Heart left ventricle (tissue), 16 donors: Measurements from ENCODE around the gene CCDC117. TPM values are rescaled to one million over a fixed set of nuclear protein-coding genes. Genes with fewer than 3 reads are reported as not detected.
"Not testable (repeated sequence)": the region's sequence is repeated elsewhere in the genome, so short reads cannot be mapped to it uniquely, and the experiment has no call there.

Experiments
- ATAC-seq, 4 donors: fragments of 200-7000 bp; cut with Tn5 transposase; one replicate each; pipeline ENCODE4 v1.9.1; 2020 to 2022; ENCODE audit warnings: moderate library complexity in 4 of 4, mild to moderate bottlenecking in 3 of 4, moderate number of reproducible peaks in 1 of 4
- DNase-seq, 5 donors: peaks; one replicate each; pipeline ENCODE4 v3.0.0-alpha.2; 2020
- H3K27ac ChIP-seq, 12 donors: fragments of 200-600 bp; sonication (generic) in 4 of 12; one replicate each; pipeline versions ENCODE4 v1.5.0 to v1.8.0; 2016 to 2022; ENCODE audit warnings: mild to moderate bottlenecking in 2 of 12
- H3K27me3 ChIP-seq, 9 donors: fragments of 200-600 bp; sonication (generic) in 2 of 9; one replicate each; pipeline versions ENCODE4 v1.5.1 to v1.8.0; 2016 to 2022; ENCODE audit warnings: mild to moderate bottlenecking in 3 of 9
- H3K36me3 ChIP-seq, 9 donors: fragments of 200-600 bp; sonication (generic) in 2 of 9; one replicate each; pipeline versions ENCODE4 v1.5.0 to v1.8.0; 2018 to 2022; ENCODE audit warnings: mild to moderate bottlenecking in 2 of 9
- H3K4me1 ChIP-seq, 12 donors: fragments of 200-600 bp; sonication (generic) in 4 of 12; one replicate each; pipeline versions ENCODE4 v1.5.0 to v1.8.0; 2016 to 2022; ENCODE audit warnings: mild to moderate bottlenecking in 3 of 12
- H3K4me3 ChIP-seq, 12 donors: fragments of 200-600 bp; sonication (generic) in 4 of 12; one replicate each; pipeline versions ENCODE4 v1.5.0 to v1.8.0; 2017 to 2022; ENCODE audit warnings: mild to moderate bottlenecking in 9 of 12, moderate library complexity in 4 of 12
- H3K9me3 ChIP-seq, 12 donors: fragments of 200-600 bp; sonication (generic) in 4 of 12; one replicate each; pipeline versions ENCODE4 v1.5.0 to v1.8.0; 2016 to 2022; ENCODE audit warnings: mild to moderate bottlenecking in 1 of 12
- POLR2A ChIP-seq, 2 donors: fragments of 450-650 bp; IDR thresholded peaks; one replicate each; pipeline ENCODE4 v1.6.1; 2017; ENCODE audit warnings: antibody characterized with exemption in 2 of 2, mild to moderate bottlenecking in 2 of 2, moderate library complexity in 2 of 2
- WGBS, 4 donors: extraction: QIAGEN DNeasy Blood & Tissue Kit in 2 of 4; methylation state at CpG; one replicate each; pipeline versions ENCODE4 v1.1.5 to v1.1.7; 2013 to 2018; 5-methylcytosine and 5-hydroxymethylcytosine counted together
- intact Hi-C, 10 donors: fragments of 100-400 bp; cut with DNase I; formaldehyde crosslinking; loops; one replicate each; pipeline versions ENCODE4 v1.11.1 to v1.14.2; 2022
- polyA plus RNA-seq, 2 donors: library from polyadenylated mRNA; stranded (reverse); fragments of 200-250 nt; gene quantifications; one replicate each; pipeline ENCODE4 v1.2.3, GENCODE V29; 2013
- total RNA-seq, 9 donors: library from RNA; depleted of rRNA in 2 of 9; stranded (reverse); fragments of >200 nt in 2 of 9; fragmentation: NEBNext Ultra II Directional in 3 of 9; extraction: Animal tissue kit (Norgen Biotek cat#: 25700) in 3 of 9; gene quantifications; one replicate each; pipeline versions ENCODE4 v1.1.0 to v1.2.4, GENCODE V29; 2016 to 2023
- TF ChIP-seq, protein P1 (sequence below), 12 donors: fragments of 200-600 bp; sonication (generic) in 4 of 12; IDR thresholded peaks; one replicate each; pipeline versions ENCODE4 v1.5.0 to v1.8.0; 2018 to 2022; ENCODE audit warnings: antibody characterized with exemption in 12 of 12, mild to moderate bottlenecking in 5 of 12
- donor health status: ischemic (EF 13 %, LVEDD 7.1; RV severe dilation, severe dysfunction).
- donor health status: healthy with polysubstance abuse.
- donor health status: DM: no; HTN: yes; CAD: no.
- donor health status: DM: no; HTN: no; CAD: no.
- donor health status: ischemic (EF 25% LVEDD 6.9; RV normal size, moderate dysfunction).
- donor health status: ischemic (EF 25% LVEDD 5.7; RV mildly dilated, moderate dysfunction).
- donor health status: healthy.
- donor health status: DM: yes; HTN: yes; CAD: no.
- donor health status: ischemic (EF 35%, LVEDD 5.7; RV mildly dilated, moderate dysfunction).
- donor health status: nonischemic (EF 11% LVEDD 7.7; RV severe dilation, severe dysfunction).
- donor health status: DM: yes; HTN: yes; CAD: no.
- donor health status: PGD.
- donor health status: ischemic (EF 29% LVEDD 5.4; RV normal size, mild dysfunction).
- donor health status: nonischemic (EF 23%, LVEDD 6.1; RV moderate dilation, normal function).

The CCDC117 gene
- total and polyA plus RNA-seq, 11 donors: 6.9 to 16.6 (median 13.3) TPM

DNA sequence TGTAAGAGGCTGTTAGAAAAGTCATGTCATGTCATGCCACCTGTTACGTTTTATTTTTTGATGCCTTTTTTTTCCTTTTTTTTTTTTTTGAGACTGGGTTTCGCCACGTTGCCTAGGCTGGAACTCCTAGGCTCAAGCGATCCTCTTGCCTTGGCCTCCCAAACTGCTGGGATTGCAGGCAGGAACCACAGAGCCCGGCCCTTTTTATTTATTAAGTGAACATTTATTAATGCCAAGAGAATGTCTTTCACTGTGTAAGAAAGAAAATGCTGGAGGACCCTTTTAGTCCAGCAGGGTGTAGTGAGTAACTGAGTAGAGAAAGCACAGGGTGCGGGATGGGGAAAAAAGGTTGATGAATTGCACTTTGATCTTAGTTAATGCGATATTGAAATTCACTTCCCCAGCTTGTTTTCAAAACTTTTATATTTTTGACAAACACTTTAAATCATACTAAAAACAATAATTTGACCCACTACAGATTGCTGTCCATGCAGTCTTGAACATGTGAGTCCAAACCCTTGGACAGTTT is 30.2 kb downstream of the CCDC117 start:
- no peak for DNase-seq
- Histone ChIP-seq H3K36me3 (peaks cover 0 to 29% (median 13%) of the 10 kb centered on the region in 9 donors), H3K27me3 (no peaks in the 10 kb centered on the region), H3K9me3 (no peaks in the 10 kb centered on the region), H3K27ac (peak overlapping the region in 6 of 12 donors; percentile 17 to 100 (median 64)), H3K4me1 (peaks cover 11 to 43% (median 28%) of the 10 kb centered on the region in 12 donors), H3K4me3 (peak overlapping the region in 4 of 12 donors; percentile 78 to 98 (median 92))
- intact Hi-C loops: no loop called here
- TF ChIP-seq POLR2A (IDR thresholded peaks at IDR 0.05): no peak
- TF ChIP-seq, protein P1, sequence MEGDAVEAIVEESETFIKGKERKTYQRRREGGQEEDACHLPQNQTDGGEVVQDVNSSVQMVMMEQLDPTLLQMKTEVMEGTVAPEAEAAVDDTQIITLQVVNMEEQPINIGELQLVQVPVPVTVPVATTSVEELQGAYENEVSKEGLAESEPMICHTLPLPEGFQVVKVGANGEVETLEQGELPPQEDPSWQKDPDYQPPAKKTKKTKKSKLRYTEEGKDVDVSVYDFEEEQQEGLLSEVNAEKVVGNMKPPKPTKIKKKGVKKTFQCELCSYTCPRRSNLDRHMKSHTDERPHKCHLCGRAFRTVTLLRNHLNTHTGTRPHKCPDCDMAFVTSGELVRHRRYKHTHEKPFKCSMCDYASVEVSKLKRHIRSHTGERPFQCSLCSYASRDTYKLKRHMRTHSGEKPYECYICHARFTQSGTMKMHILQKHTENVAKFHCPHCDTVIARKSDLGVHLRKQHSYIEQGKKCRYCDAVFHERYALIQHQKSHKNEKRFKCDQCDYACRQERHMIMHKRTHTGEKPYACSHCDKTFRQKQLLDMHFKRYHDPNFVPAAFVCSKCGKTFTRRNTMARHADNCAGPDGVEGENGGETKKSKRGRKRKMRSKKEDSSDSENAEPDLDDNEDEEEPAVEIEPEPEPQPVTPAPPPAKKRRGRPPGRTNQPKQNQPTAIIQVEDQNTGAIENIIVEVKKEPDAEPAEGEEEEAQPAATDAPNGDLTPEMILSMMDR (IDR thresholded peaks at IDR 0.05): no peak
- no peak for ATAC-seq
- 77 to 85% (median 82%) methylated on average over 7 of the region's 7 CpGs for whole genome bisulfite sequencing, 4 donors

DNA sequence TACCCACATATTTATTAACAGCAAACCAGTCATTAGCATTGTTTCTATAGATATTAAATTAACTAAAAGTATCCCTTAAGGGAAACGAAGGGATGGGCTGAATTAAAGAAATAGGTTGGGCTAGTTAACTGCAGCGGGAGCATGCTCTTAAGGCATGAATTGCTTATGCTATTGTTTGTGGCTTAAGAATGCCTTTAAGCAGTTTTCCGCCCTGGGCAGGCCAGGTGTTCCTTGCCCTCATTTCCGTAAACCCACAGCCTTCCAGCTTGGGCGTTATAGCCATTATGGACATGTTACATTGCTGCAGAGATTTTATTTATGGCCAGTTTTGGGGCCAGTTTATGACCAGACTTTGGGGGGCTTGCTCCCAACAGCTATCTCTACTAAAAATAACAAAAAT is 32.9 kb downstream of the CCDC117 start:
- H3K27me3 ChIP-seq, H3K9me3 ChIP-seq, H3K27ac ChIP-seq, DNase-seq, H3K4me3 ChIP-seq, intact Hi-C loops, ATAC-seq: not testable (repeated sequence)
- H3K36me3 ChIP-seq: peaks cover 0 to 29% (median 5%) of the 10 kb centered on the region in 9 donors
- 89 to 96% (median 93%) methylated on average over 5 of the region's 5 CpGs for WGBS, 4 donors
- peaks cover 3 to 52% (median 15%) of the 10 kb centered on the region in 12 donors for H3K4me1 ChIP-seq

DNA sequence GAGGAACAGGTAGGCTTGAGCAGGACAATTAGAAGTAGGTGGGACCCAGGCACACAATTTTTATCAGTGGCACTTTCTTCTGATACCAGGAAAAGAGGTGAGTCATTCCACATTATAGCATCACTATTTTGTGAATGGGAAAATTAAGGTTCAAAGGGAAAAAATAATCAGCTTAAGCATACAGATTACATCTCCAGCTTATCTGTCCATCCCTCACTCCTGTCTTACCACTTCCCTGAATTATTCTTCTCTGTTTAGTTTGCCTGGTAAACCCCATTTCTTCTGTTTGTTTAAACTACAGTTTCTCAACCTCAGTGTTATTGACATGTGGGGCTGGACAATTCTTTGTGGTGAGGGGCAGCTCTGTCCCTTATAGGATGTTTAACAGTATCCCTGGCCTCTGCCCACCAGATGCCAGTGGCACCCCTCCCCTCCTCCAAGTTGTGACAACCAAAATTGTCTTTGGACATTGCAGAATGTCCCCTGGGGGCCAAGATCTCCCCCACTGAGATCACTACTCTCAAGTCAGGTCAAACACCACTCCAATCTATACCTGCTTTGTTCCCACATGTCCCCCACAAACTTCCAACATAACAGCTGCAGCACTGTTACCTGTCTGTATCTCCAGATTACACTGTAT is 36.3 kb downstream of the CCDC117 start:
- TF ChIP-seq, protein P1 (IDR thresholded peaks at IDR 0.05): no peak
- Histone ChIP-seq H3K36me3 (peaks cover 0 to 30% (median 5%) of the 10 kb centered on the region in 9 donors), H3K4me1 (peaks cover 0 to 58% (median 10%) of the 10 kb centered on the region in 12 donors), H3K4me3 (no peak overlapping the region), H3K27me3 (no peaks in the 10 kb centered on the region), H3K9me3 (no peaks in the 10 kb centered on the region), H3K27ac (peak overlapping the region in 1 of 12 donors; percentile 96)
- intact Hi-C loops: no loop called here
- no peak for DNase-seq
- ATAC-seq: no peak

- DNase-seq (no peak), ATAC-seq (peak in 2 of 4 donors; percentile 52 to 54)
- WGBS, 4 donors: 66 to 76% (median 68%) methylated on average over 13 of the region's 13 CpGs
- TF ChIP-seq POLR2A (IDR thresholded peaks at IDR 0.05): no peak
- TF ChIP-seq, protein P1 (IDR thresholded peaks at IDR 0.05): no peak
- intact Hi-C loops: no loop called here
- Histone ChIP-seq H3K27me3 (no peaks in the 10 kb centered on the region), H3K27ac (peak overlapping the region in 7 of 12 donors; percentile 8 to 96 (median 33)), H3K36me3 (peaks cover 0 to 30% (median 7%) of the 10 kb centered on the region in 9 donors), H3K4me1 (peaks cover 0 to 71% (median 12%) of the 10 kb centered on the region in 12 donors), H3K4me3 (peak overlapping the region in 1 of 12 donors; percentile 38), H3K9me3 (no peaks in the 10 kb centered on the region)
These were observed 38.5 kb downstream of the CCDC117 start for GRCh38 chr22:28810821-28811491.
